IMR-90 (cell line): ENCODE data around the gene TBC1D10A. TPM values are rescaled to one million over a fixed set of nuclear protein-coding genes. Genes with fewer than 3 reads are reported as not detected.

ENCODE experiments used
- ATAC-seq: fragments of 200-7000 bp; cut with Tn5 transposase; 2 replicates; pipeline ENCODE4 v1.9.1; 2020; ENCODE audit warnings: low read depth, mild to moderate bottlenecking, moderate library complexity
- BruUV-seq: library from RNA; stranded (reverse); fragments of 400-500 nt; replicated peaks from 2 replicates; lab custom pipeline; 2021; lab: Mats Ljungman, UMichigan
- CTCF ChIA-PET: fragments of 300-600 bp; formaldehyde crosslinking; extraction: SDS; loops from one replicate; lab custom pipeline; 2021; ENCODE audit warnings: antibody characterized with exemption; lab: Yijun Ruan, JAX
- POLR2A ChIA-PET: fragments of 300-600 bp; sonication (Branson Sonifier 250); formaldehyde crosslinking; loops from one replicate; lab custom pipeline; 2022; ENCODE audit warnings: antibody characterized with exemption; ENCODE audit not compliant: unreplicated experiment; lab: Charles Lee
- DNase-seq: peaks from one replicate; pipeline ENCODE4 v3.0.0; 2013
- H2AFZ ChIP-seq: replicated peaks from 2 replicates; pipeline ENCODE3; 2013; ENCODE audit warnings: low read length, mild to moderate bottlenecking; ENCODE audit not compliant: poor library complexity
- H2AK5ac ChIP-seq: 2 replicates; pipeline ENCODE4 v1.6.1; 2013; ENCODE audit warnings: low read depth, low read length, inconsistent platforms
- H2AK9ac ChIP-seq: replicated peaks from 2 replicates; pipeline ENCODE3; 2013; ENCODE audit warnings: mild to moderate bottlenecking, low read depth, low read length, moderate library complexity; ENCODE audit not compliant: poor library complexity
- H2BK120ac ChIP-seq: 2 replicates; pipeline ENCODE4 v1.6.1; 2013; ENCODE audit warnings: low read depth, low read length, inconsistent platforms
- H2BK15ac ChIP-seq: 3 replicates; pipeline ENCODE4 v1.6.1; 2013; ENCODE audit warnings: low read depth, low read length, inconsistent platforms
- H2BK20ac ChIP-seq: 2 replicates; pipeline ENCODE4 v1.6.1; 2013; ENCODE audit warnings: low read depth, mild to moderate bottlenecking, inconsistent platforms, low read length, moderate library complexity
- H2BK5ac ChIP-seq: 2 replicates; pipeline ENCODE4 v1.6.1; 2013; ENCODE audit warnings: mild to moderate bottlenecking, low read depth, low read length, inconsistent platforms; ENCODE audit not compliant: poor library complexity, severe bottlenecking
- H3K14ac ChIP-seq: replicated peaks from 2 replicates; pipeline ENCODE4 v1.6.1; 2013; ENCODE audit warnings: low read depth, low read length, inconsistent platforms
- H3K18ac ChIP-seq: 2 replicates; pipeline ENCODE4 v1.6.1; 2013; ENCODE audit warnings: low read depth, low read length, control low read depth
- H3K23ac ChIP-seq: 2 replicates; pipeline ENCODE4 v1.6.1; 2013; ENCODE audit warnings: low read depth, low read length, inconsistent platforms
- H3K27ac ChIP-seq: 2 replicates; pipeline ENCODE4 v1.5.1; 2013; ENCODE audit warnings: mild to moderate bottlenecking, control low read depth, low read length; ENCODE audit not compliant: insufficient read depth
- H3K27me3 ChIP-seq: 2 replicates; pipeline ENCODE4 v1.6.1; 2013; ENCODE audit warnings: low read length; ENCODE audit not compliant: control insufficient read depth, insufficient read depth
- H3K36me3 ChIP-seq: 2 replicates; pipeline ENCODE4 v1.6.1; 2013; ENCODE audit warnings: low read length, mixed read lengths; ENCODE audit not compliant: control insufficient read depth, insufficient read depth
- H3K4ac ChIP-seq: 2 replicates; pipeline ENCODE4 v1.6.1; 2013; ENCODE audit warnings: low read depth, low read length, inconsistent platforms
- H3K4me1 ChIP-seq: 2 replicates; pipeline ENCODE4 v1.6.1; 2013; ENCODE audit warnings: low read length, mixed read lengths; ENCODE audit not compliant: control insufficient read depth, insufficient read depth
- H3K4me2 ChIP-seq: 2 replicates; pipeline ENCODE4 v1.6.1; 2013; ENCODE audit warnings: low read depth, mild to moderate bottlenecking, control low read depth, low read length, moderate library complexity
- H3K4me3 ChIP-seq: 2 replicates; pipeline ENCODE4 v1.5.1; 2013; ENCODE audit warnings: low read depth, mild to moderate bottlenecking, control low read depth, low read length, moderate library complexity; ENCODE audit not compliant: insufficient read depth
- H3K56ac ChIP-seq: 2 replicates; pipeline ENCODE4 v1.6.1; 2013; ENCODE audit warnings: low read length, inconsistent platforms; ENCODE audit not compliant: insufficient read depth; ENCODE audit errors: extremely low read depth
- H3K79me1 ChIP-seq, 2 experiments: 2 replicates each; pipeline ENCODE4 v1.6.1; 2013; ENCODE audit warnings: low read length in 2 of 2, inconsistent platforms in 1 of 2, low read depth in 1 of 2
- H3K9ac ChIP-seq: 2 replicates; pipeline ENCODE4 v1.6.1; 2013; ENCODE audit warnings: low read depth, low read length, control low read depth
- H3K9me1 ChIP-seq: 2 replicates; pipeline ENCODE4 v1.6.1; 2013; ENCODE audit warnings: low read length, inconsistent platforms; ENCODE audit not compliant: insufficient read depth
- H3K9me3 ChIP-seq: 2 replicates; pipeline ENCODE4 v1.6.1; 2013; ENCODE audit warnings: low read length; ENCODE audit not compliant: control insufficient read depth, insufficient read depth
- H4K20me1 ChIP-seq: 2 replicates; pipeline ENCODE4 v1.6.1; 2013; ENCODE audit warnings: low read length, inconsistent platforms; ENCODE audit not compliant: insufficient read depth
- H4K5ac ChIP-seq: 2 replicates; pipeline ENCODE4 v1.6.1; 2013; ENCODE audit warnings: mild to moderate bottlenecking, low read depth, low read length, control low read depth
- H4K8ac ChIP-seq, 2 experiments: 2 replicates each; pipeline ENCODE4 v1.6.1; 2013; ENCODE audit warnings: low read depth in 2 of 2, low read length in 2 of 2, control low read depth in 1 of 2, inconsistent platforms in 1 of 2
- H4K91ac ChIP-seq: 2 replicates; pipeline ENCODE4 v1.6.1; 2013; ENCODE audit warnings: low read depth, low read length, inconsistent platforms; ENCODE audit not compliant: insufficient read depth
- BHLHE40 ChIP-seq: fragments of 150-350 bp; IDR thresholded peaks from 2 replicates; pipeline ENCODE4 v1.6.1; 2016; ENCODE audit warnings: mild to moderate bottlenecking, low read depth, low read length
- CHD1 ChIP-seq: IDR thresholded peaks from 2 replicates; pipeline ENCODE4 v1.6.1; 2012; ENCODE audit warnings: low read depth, low read length, improper control_type of control experiment
- MAZ ChIP-seq: IDR thresholded peaks from 2 replicates; pipeline ENCODE4 v1.6.1; 2012; ENCODE audit warnings: low read depth, mild to moderate bottlenecking, low read length, improper control_type of control experiment, moderate library complexity, borderline replicate concordance
- MXI1 ChIP-seq: IDR thresholded peaks from 2 replicates; pipeline ENCODE4 v1.6.1; 2012; ENCODE audit warnings: low read depth, mild to moderate bottlenecking, low read length, moderate library complexity, borderline replicate concordance
- RFX5 ChIP-seq: IDR thresholded peaks from 2 replicates; pipeline ENCODE4 v1.8.0; 2012; ENCODE audit warnings: low read depth, mild to moderate bottlenecking, low read length, moderate library complexity
- WGBS, 2 experiments: methylation state at CpG; one replicate each; pipeline versions ENCODE4 v1.1.5 to v1.1.7; 2013; ENCODE audit warnings: missing lambda C conversion rate in 2 of 2; ENCODE audit not compliant: insufficient read length in 1 of 2; ENCODE audit errors: extremely low coverage in 2 of 2; 5-methylcytosine and 5-hydroxymethylcytosine counted together
- dilution Hi-C: fragments of 300-500 bp; cut with HindIII; formaldehyde crosslinking; loops from one replicate; pipeline ENCODE4 v1.14.3; 2018; ENCODE audit warnings: low sequenced_read_pairs; ENCODE audit not compliant: unreplicated experiment
- in situ Hi-C: fragments of 300-500 bp; cut with MboI; formaldehyde crosslinking; loops from 3 replicates; pipeline ENCODE4 v1.14.3; 2019; ENCODE audit warnings: low sequenced_read_pairs, inconsistent platforms, mixed read lengths
- intact Hi-C: fragments of 100-400 bp; cut with micrococcal nuclease; formaldehyde crosslinking; loops from 2 replicates; pipeline ENCODE4 v1.10.0; 2022
- polyA plus RNA-seq, 3 experiments: library from polyadenylated mRNA; depleted of rRNA; stranded (reverse); fragments of >200 nt; gene quantifications; 2 replicates each; pipeline ENCODE4 v1.2.3, GENCODE V29; 2012; ENCODE audit warnings: low replicate concordance in 1 of 3
- total RNA-seq: library from RNA; depleted of rRNA; stranded (reverse); fragments of >200 nt; gene quantifications from 2 replicates; pipeline ENCODE4 v1.2.3, GENCODE V29; 2012
- TF ChIP-seq, protein P1 (sequence below): conservative IDR thresholded peaks from 2 replicates; pipeline ENCODE4 v1.5.1; 2012; ENCODE audit warnings: mild to moderate bottlenecking, low read depth, low read length, improper control_type of control experiment
- TF ChIP-seq, protein P2 (sequence below): fragments of 150-350 bp; IDR thresholded peaks from 2 replicates; pipeline ENCODE4 v1.6.1; 2017; ENCODE audit warnings: mild to moderate bottlenecking, antibody characterized with exemption, low read length, low read depth

TBC1D10A gene
- total and polyA plus RNA-seq, 2 of the 4 experiments (the other 2 are of a cell fraction): 16.3 to 33.1 TPM

DNA sequence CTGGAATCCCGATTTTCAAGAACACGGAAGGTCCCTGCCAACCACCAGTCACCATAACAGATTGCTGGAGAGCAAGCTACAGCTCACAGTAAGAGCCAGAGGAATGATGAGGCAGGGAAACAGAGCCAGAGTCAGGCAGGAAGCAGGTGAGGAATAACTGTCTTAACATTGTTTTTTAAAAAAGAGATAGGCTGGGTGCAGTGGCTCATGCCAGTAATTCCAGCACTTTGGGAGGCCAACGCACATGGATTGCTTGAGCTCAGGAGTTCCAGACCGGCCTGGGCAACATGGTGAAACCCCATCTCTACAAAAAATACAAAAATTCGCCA, 24.0 kb downstream of the TBC1D10A start:
- Histone ChIP-seq H2AFZ (no peak overlapping the region), H3K23ac (no peak overlapping the region), H3K27me3 (no peaks in the 10 kb centered on the region), H3K79me1 (peaks cover 58 to 70% of the 10 kb centered on the region in 2 experiments), H4K20me1 (peaks cover 48% of the 10 kb centered on the region), H4K8ac (no peak overlapping the region), H3K4ac (no peak overlapping the region), H4K91ac (no peak overlapping the region), H3K27ac (no peak overlapping the region), H3K18ac (no peak overlapping the region), H3K14ac (no peak overlapping the region), H3K56ac (no peak overlapping the region), H2AK5ac (no peak overlapping the region), H2BK20ac (no peak overlapping the region), H3K36me3 (peaks cover 51% of the 10 kb centered on the region), H2BK15ac (no peak overlapping the region), H3K4me2 (no peak overlapping the region), H4K5ac (no peak overlapping the region), H3K9me1 (peaks cover 20% of the 10 kb centered on the region), H3K4me3 (no peak overlapping the region), H3K4me1 (peaks cover 13% of the 10 kb centered on the region), H2BK5ac (no peak overlapping the region), H2BK120ac (no peak overlapping the region), H2AK9ac (no peak overlapping the region), H3K9me3 (no peaks in the 10 kb centered on the region), H3K9ac (no peak overlapping the region)
- ATAC-seq: no peak
- POLR2A ChIA-PET: no interaction called here
- intact Hi-C loops (no loop called here), in situ Hi-C loops (no loop called here), dilution Hi-C loops (no loop called here)
- CTCF ChIA-PET: no interaction called here
- DNase-seq: no peak
- BruUV-seq: no TSS peak
- no CpG with 5 or more reads among the region's 5 CpGs for WGBS, 2 experiments
- TF ChIP-seq RFX5 (no peak), BHLHE40 (no peak), MAZ (no peak), CHD1 (no peak), MXI1 (no peak)
- TF ChIP-seq, protein P1, sequence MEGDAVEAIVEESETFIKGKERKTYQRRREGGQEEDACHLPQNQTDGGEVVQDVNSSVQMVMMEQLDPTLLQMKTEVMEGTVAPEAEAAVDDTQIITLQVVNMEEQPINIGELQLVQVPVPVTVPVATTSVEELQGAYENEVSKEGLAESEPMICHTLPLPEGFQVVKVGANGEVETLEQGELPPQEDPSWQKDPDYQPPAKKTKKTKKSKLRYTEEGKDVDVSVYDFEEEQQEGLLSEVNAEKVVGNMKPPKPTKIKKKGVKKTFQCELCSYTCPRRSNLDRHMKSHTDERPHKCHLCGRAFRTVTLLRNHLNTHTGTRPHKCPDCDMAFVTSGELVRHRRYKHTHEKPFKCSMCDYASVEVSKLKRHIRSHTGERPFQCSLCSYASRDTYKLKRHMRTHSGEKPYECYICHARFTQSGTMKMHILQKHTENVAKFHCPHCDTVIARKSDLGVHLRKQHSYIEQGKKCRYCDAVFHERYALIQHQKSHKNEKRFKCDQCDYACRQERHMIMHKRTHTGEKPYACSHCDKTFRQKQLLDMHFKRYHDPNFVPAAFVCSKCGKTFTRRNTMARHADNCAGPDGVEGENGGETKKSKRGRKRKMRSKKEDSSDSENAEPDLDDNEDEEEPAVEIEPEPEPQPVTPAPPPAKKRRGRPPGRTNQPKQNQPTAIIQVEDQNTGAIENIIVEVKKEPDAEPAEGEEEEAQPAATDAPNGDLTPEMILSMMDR: no peak
- TF ChIP-seq, protein P2, sequence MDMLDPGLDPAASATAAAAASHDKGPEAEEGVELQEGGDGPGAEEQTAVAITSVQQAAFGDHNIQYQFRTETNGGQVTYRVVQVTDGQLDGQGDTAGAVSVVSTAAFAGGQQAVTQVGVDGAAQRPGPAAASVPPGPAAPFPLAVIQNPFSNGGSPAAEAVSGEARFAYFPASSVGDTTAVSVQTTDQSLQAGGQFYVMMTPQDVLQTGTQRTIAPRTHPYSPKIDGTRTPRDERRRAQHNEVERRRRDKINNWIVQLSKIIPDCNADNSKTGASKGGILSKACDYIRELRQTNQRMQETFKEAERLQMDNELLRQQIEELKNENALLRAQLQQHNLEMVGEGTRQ: no peak
